ENCODE results near the gene SPAG17. TPM values are rescaled to one million over a fixed set of nuclear protein-coding genes. Genes with fewer than 3 reads are reported as not detected.

Gene SPAG17
- total and polyA plus RNA-seq, 2 of the 4 experiments (the other 2 are of a cell fraction), result 0.10 TPM; not detected in 1

- H2AK5ac ChIP-seq (ENCODE audit: low read depth, low read length), result no peak overlapping the region
- BruUV-seq (replicated peaks), result no TSS peak
- H2BK20ac ChIP-seq (ENCODE audit: low read depth, low read length), result no peak overlapping the region
- H3K4me2 ChIP-seq (ENCODE audit: low read depth, low read length), result no peak overlapping the region
- intact Hi-C loops (cut with micrococcal nuclease), result no loop called here
- H4K5ac ChIP-seq (ENCODE audit: low read depth, low read length), result no peak overlapping the region
- no peaks in the 10 kb centered on the region for H3K36me3 ChIP-seq (ENCODE audit: control insufficient read depth, insufficient read depth, low read length)
- no peak overlapping the region for H2BK120ac ChIP-seq (ENCODE audit: low read depth, low read length)
- H3K4ac ChIP-seq (ENCODE audit: low read depth, low read length), result no peak overlapping the region
- H3K56ac ChIP-seq (ENCODE audit: extremely low read depth, insufficient read depth, low read length), result no peak overlapping the region
- H4K91ac ChIP-seq (ENCODE audit: insufficient read depth, low read depth, low read length), result no peak overlapping the region
- no peak overlapping the region for H3K23ac ChIP-seq (ENCODE audit: low read depth, low read length)
- ChIA-PET CTCF (no interaction called here), POLR2A (ENCODE audit: unreplicated experiment) (no interaction called here)
- H3K27me3 ChIP-seq (ENCODE audit: control insufficient read depth, insufficient read depth, low read length), result no peaks in the 10 kb centered on the region
- no peaks in the 10 kb centered on the region for H3K4me1 ChIP-seq (ENCODE audit: control insufficient read depth, insufficient read depth, low read length)
- in situ Hi-C loops (cut with MboI; ENCODE audit: low sequenced_read_pairs), result no loop called here
- no peaks in the 10 kb centered on the region for H3K79me1 ChIP-seq (ENCODE audit: low read depth in 1 of 2, low read length in 2 of 2)
- DNase-seq, result no peak
- H3K9ac ChIP-seq (ENCODE audit: low read depth, low read length), result no peak overlapping the region
- H4K8ac ChIP-seq (ENCODE audit: low read depth in 2 of 2, low read length in 2 of 2), result no peak overlapping the region
- H2AFZ ChIP-seq (replicated peaks; ENCODE audit: low read length, poor library complexity), result no peak overlapping the region
- no peak overlapping the region for H3K18ac ChIP-seq (ENCODE audit: low read depth, low read length)
- H3K14ac ChIP-seq (replicated peaks; ENCODE audit: low read depth, low read length), result no peak overlapping the region
- no peak overlapping the region for H2AK9ac ChIP-seq (replicated peaks; ENCODE audit: low read depth, low read length, poor library complexity)
- TF ChIP-seq SMC3 (IDR thresholded peaks at IDR 0.05; ENCODE audit: low read depth, low read length) (no peak), BHLHE40 (IDR thresholded peaks at IDR 0.05; ENCODE audit: low read depth, low read length) (no peak), USF2 (IDR thresholded peaks at IDR 0.05; ENCODE audit: low read depth, low read length) (no peak), ELK1 (IDR thresholded peaks at IDR 0.05; ENCODE audit: borderline replicate concordance, low read depth, low read length) (no peak), CTCF (conservative IDR thresholded peaks at IDR 0.05; ENCODE audit: low read depth, low read length) (no peak)
- no peaks in the 10 kb centered on the region for H3K9me3 ChIP-seq (ENCODE audit: control insufficient read depth, insufficient read depth, low read length)
- H3K9me1 ChIP-seq (ENCODE audit: insufficient read depth, low read length), result no peaks in the 10 kb centered on the region
- no CpG with 5 or more reads among the region's 6 CpGs for WGBS, 2 experiments (ENCODE audit: extremely low coverage in 2 of 2, insufficient read length in 1 of 2)
- ATAC-seq (ENCODE audit: low read depth), result no peak
- H2BK15ac ChIP-seq (ENCODE audit: low read depth, low read length), result no peak overlapping the region
- H4K20me1 ChIP-seq (ENCODE audit: insufficient read depth, low read length), result no peaks in the 10 kb centered on the region
- no peak overlapping the region for H3K4me3 ChIP-seq (ENCODE audit: insufficient read depth, low read depth, low read length)
- no peak overlapping the region for H3K27ac ChIP-seq (ENCODE audit: insufficient read depth, low read length)
- dilution Hi-C loops (cut with HindIII; ENCODE audit: low sequenced_read_pairs, unreplicated experiment), result no loop called here
- H2BK5ac ChIP-seq (ENCODE audit: low read depth, low read length, poor library complexity, severe bottlenecking), result no peak overlapping the region
Measured at GRCh38 chr1:118209648-118210047, 24.6 kb upstream of the SPAG17 start.

Measured in IMR-90 (cell line).